ENCODE measurements around the gene SLMAP.

DNA sequence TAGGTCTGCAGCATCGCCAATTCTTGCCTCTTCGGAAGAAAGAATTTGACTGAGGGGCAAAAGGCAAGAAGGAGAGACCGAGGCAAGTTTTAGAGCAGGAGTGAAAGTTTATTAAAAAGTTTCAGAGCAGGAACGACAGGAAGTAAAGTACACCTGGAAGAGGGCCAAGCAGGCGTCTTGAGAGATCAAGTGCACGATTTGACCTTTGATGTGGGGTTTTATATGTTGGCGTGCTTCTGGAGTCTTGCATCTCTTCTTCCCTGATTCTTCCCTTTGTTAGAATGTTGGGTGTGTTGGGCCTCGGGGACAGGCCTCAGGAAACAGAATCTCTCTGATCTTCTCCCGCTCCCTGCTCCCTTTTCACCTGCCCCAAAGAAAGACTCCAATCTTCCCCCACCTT is 211.5 kb downstream of the SLMAP start:
- TF ChIP-seq, protein P1, sequence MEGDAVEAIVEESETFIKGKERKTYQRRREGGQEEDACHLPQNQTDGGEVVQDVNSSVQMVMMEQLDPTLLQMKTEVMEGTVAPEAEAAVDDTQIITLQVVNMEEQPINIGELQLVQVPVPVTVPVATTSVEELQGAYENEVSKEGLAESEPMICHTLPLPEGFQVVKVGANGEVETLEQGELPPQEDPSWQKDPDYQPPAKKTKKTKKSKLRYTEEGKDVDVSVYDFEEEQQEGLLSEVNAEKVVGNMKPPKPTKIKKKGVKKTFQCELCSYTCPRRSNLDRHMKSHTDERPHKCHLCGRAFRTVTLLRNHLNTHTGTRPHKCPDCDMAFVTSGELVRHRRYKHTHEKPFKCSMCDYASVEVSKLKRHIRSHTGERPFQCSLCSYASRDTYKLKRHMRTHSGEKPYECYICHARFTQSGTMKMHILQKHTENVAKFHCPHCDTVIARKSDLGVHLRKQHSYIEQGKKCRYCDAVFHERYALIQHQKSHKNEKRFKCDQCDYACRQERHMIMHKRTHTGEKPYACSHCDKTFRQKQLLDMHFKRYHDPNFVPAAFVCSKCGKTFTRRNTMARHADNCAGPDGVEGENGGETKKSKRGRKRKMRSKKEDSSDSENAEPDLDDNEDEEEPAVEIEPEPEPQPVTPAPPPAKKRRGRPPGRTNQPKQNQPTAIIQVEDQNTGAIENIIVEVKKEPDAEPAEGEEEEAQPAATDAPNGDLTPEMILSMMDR (IDR thresholded peaks at IDR 0.05; ENCODE audit: insufficient read depth, low read length, poor library complexity, severe bottlenecking) = no peak
- TF ChIP-seq EZH2phosphoT487 (conservative IDR thresholded peaks at IDR 0.05; ENCODE audit: low read length) = no peak
